C1 segment of cervical spinal cord (tissue), 14 donors: Measurements from ENCODE around the gene S100A5.
A peak's percentile ranks its signal among the peaks of the same experiment; 100 is the strongest.
"Not testable (repeated sequence)": the region's sequence is repeated elsewhere in the genome, so short reads cannot be mapped to it uniquely, and the experiment has no call there.

Experiments used
- DNase-seq, 14 donors: peaks; one replicate each; lab custom pipeline; 2025; lab: John Stamatoyannopoulos, UW

S100A5 gene

GRCh38 chr1:153540394-153541361 is at the start of gene S100A5:
Gene S100A5 (minus strand): TSS chr1:153540934. CDS start chr1:153540191, 743 bp downstream.
- no peak for DNase-seq

- no peak for DNase-seq
Observed at GRCh38 chr1:153588482-153588881, 47.7 kb upstream of the S100A5 start.

- not testable (repeated sequence) for DNase-seq
Observed at GRCh38 chr1:153588033-153588432, 47.3 kb upstream of the S100A5 start.

GRCh38 chr1:153587314-153587713 is 46.6 kb upstream of the S100A5 start:
- no peak for DNase-seq

GRCh38 chr1:153586347-153586746 is 45.6 kb upstream of the S100A5 start:
- no peak for DNase-seq

- DNase-seq = no peak
Observed at GRCh38 chr1:153585006-153585405, 44.3 kb upstream of the S100A5 start.

GRCh38 chr1:153583976-153584375 is 43.2 kb upstream of the S100A5 start:
- no peak for DNase-seq

- not testable (repeated sequence) for DNase-seq
Observed at GRCh38 chr1:153583514-153583913, 42.8 kb upstream of the S100A5 start.

- DNase-seq = not testable (repeated sequence)
Observed at GRCh38 chr1:153582836-153583235, 42.1 kb upstream of the S100A5 start.

- no peak for DNase-seq
Observed at GRCh38 chr1:153578936-153579335, 38.2 kb upstream of the S100A5 start.

GRCh38 chr1:153578490-153578889 is 37.8 kb upstream of the S100A5 start:
- DNase-seq = no peak

- DNase-seq = peak in 7 of 14 donors; percentile 5 to 67 (median 31)
Observed at GRCh38 chr1:153577624-153578051, 36.9 kb upstream of the S100A5 start.

GRCh38 chr1:153577138-153577537 is 36.4 kb upstream of the S100A5 start:
- DNase-seq = no peak

- DNase-seq = not testable (repeated sequence)
Observed at GRCh38 chr1:153575497-153575896, 34.8 kb upstream of the S100A5 start.

- not testable (repeated sequence) for DNase-seq
Observed at GRCh38 chr1:153575081-153575491, 34.4 kb upstream of the S100A5 start.

GRCh38 chr1:153573351-153573750 is 32.6 kb upstream of the S100A5 start:
- no peak for DNase-seq

GRCh38 chr1:153572569-153573015 is 31.9 kb upstream of the S100A5 start:
- DNase-seq = peak in 12 of 14 donors; percentile 23 to 83 (median 62)

- no peak for DNase-seq
Observed at GRCh38 chr1:153571706-153572105, 31.0 kb upstream of the S100A5 start.

GRCh38 chr1:153570874-153571273 is 30.1 kb upstream of the S100A5 start:
- DNase-seq = no peak

- no peak for DNase-seq
Observed at GRCh38 chr1:153569465-153569864, 28.7 kb upstream of the S100A5 start.

- peak in 13 of 14 donors; percentile 24 to 85 (median 73) for DNase-seq
Observed at GRCh38 chr1:153568367-153569099, 27.8 kb upstream of the S100A5 start.
